G401.6 (cell line): ENCODE measurements around the gene BANF2.

Experiments used
- FAIRE-seq: peaks from 2 replicates; lab custom pipeline; 2012; peaks lifted over from hg19 to GRCh38; lab: Jason Lieb, UNC

BANF2 gene

GRCh38 chr20:17664025-17664633 lies 35.6 kb upstream of the BANF2 start:
- FAIRE-seq, result no peak

- FAIRE-seq, result no peak
Observed at GRCh38 chr20:17665756-17666155, 34.0 kb upstream of the BANF2 start.

- FAIRE-seq, result no peak
Observed at GRCh38 chr20:17666481-17666880, 33.3 kb upstream of the BANF2 start.

GRCh38 chr20:17667445-17667844 lies 32.3 kb upstream of the BANF2 start:
- FAIRE-seq, result no peak

- no peak for FAIRE-seq
Observed at GRCh38 chr20:17668432-17668831, 31.3 kb upstream of the BANF2 start.

- FAIRE-seq, result no peak
Observed at GRCh38 chr20:17669306-17669931, 30.3 kb upstream of the BANF2 start.

GRCh38 chr20:17671011-17671410 lies 28.8 kb upstream of the BANF2 start:
- FAIRE-seq, result no peak

- no peak for FAIRE-seq
Observed at GRCh38 chr20:17671565-17671964, 28.2 kb upstream of the BANF2 start.

- no peak for FAIRE-seq
Observed at GRCh38 chr20:17673084-17673483, 26.7 kb upstream of the BANF2 start.

GRCh38 chr20:17674722-17675518 lies 24.8 kb upstream of the BANF2 start:
- no peak for FAIRE-seq

GRCh38 chr20:17675519-17676377 lies 24.0 kb upstream of the BANF2 start:
- FAIRE-seq, result no peak

GRCh38 chr20:17676378-17676759 lies 23.4 kb upstream of the BANF2 start:
- no peak for FAIRE-seq

- no peak for FAIRE-seq
Observed at GRCh38 chr20:17676942-17677341, 22.8 kb upstream of the BANF2 start.

GRCh38 chr20:17678295-17678694 lies 21.5 kb upstream of the BANF2 start:
- no peak for FAIRE-seq

- no peak for FAIRE-seq
Observed at GRCh38 chr20:17678886-17679285, 20.9 kb upstream of the BANF2 start.

- no peak for FAIRE-seq
Observed at GRCh38 chr20:17679941-17680835, 19.6 kb upstream of the BANF2 start.

GRCh38 chr20:17680836-17681725 lies 18.7 kb upstream of the BANF2 start:
- no peak for FAIRE-seq

- FAIRE-seq, result no peak
Observed at GRCh38 chr20:17681726-17682102, 18.1 kb upstream of the BANF2 start.

- peak; percentile 74 for FAIRE-seq
Observed at GRCh38 chr20:17682103-17682888, 17.5 kb upstream of the BANF2 start, which contains the start of gene RRBP1. TSS of gene RRBP1 (minus strand) at chr20:17682242. CDS start at chr20:17660507, 21,735 bp downstream.

GRCh38 chr20:17682889-17683198 lies 16.9 kb upstream of the BANF2 start:
- FAIRE-seq, result no peak
